ENCODE measurements around the gene PCDHAC2.

Gene PCDHAC2

DNA sequence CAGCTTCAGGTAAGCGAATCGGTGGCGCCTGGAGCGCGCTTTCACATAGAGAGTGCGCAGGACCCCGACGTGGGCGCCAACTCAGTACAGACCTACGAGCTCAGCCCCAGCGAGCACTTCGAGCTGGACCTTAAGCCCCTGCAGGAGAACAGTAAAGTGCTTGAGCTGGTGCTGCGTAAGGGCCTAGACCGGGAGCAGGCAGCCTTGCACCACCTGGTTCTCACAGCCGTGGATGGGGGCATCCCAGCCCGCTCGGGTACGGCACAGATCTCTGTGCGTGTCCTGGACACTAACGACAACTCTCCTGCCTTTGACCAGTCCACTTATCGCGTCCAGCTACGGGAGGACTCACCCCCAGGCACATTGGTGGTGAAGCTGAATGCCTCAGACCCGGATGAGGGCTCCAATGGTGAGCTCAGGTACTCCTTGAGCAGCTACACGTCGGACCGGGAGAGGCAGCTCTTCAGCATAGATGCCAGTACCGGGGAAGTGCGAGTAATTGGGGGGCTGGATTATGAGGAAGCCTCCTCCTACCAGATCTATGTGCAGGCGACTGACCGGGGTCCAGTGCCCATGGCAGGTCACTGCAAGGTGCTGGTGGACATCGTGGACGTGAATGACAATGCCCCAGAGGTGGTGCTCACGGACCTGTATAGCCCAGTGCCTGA lies 1.1 kb downstream of the PCDHAC2 start:
- Histone ChIP-seq H3K9me2 (replicated peaks; ENCODE audit: insufficient read depth, low read length) (no peaks in the 10 kb centered on the region), H3F3A (ENCODE audit: insufficient read depth) (no peaks in the 10 kb centered on the region), H3K4me3 (ENCODE audit: insufficient read depth, low read length, poor library complexity, severe bottlenecking) (no peak overlapping the region), H3K4me2 (ENCODE audit: low read depth, low read length, poor library complexity, severe bottlenecking) (no peak overlapping the region), H3K9ac (ENCODE audit: low read length) (no peak overlapping the region), H3K9me3 (ENCODE audit: insufficient read depth, low read length) (no peaks in the 10 kb centered on the region), H4K20me1 (ENCODE audit: low read depth, low read length) (no peaks in the 10 kb centered on the region), H3K27ac (ENCODE audit: low read depth, low read length) (no peak overlapping the region), H3K36me3 (ENCODE audit: low read length) (no peaks in the 10 kb centered on the region), H2AFZ (ENCODE audit: low read depth, low read length, severe bottlenecking) (no peak overlapping the region), H3K79me2 (ENCODE audit: insufficient read depth, low read length) (no peaks in the 10 kb centered on the region), H3K27me3 (ENCODE audit: low read length) (no peaks in the 10 kb centered on the region)
- no peak for TF ChIP-seq EZH2phosphoT487 (conservative IDR thresholded peaks at IDR 0.05; ENCODE audit: low read length)
- TF ChIP-seq, protein P1, sequence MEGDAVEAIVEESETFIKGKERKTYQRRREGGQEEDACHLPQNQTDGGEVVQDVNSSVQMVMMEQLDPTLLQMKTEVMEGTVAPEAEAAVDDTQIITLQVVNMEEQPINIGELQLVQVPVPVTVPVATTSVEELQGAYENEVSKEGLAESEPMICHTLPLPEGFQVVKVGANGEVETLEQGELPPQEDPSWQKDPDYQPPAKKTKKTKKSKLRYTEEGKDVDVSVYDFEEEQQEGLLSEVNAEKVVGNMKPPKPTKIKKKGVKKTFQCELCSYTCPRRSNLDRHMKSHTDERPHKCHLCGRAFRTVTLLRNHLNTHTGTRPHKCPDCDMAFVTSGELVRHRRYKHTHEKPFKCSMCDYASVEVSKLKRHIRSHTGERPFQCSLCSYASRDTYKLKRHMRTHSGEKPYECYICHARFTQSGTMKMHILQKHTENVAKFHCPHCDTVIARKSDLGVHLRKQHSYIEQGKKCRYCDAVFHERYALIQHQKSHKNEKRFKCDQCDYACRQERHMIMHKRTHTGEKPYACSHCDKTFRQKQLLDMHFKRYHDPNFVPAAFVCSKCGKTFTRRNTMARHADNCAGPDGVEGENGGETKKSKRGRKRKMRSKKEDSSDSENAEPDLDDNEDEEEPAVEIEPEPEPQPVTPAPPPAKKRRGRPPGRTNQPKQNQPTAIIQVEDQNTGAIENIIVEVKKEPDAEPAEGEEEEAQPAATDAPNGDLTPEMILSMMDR (IDR thresholded peaks at IDR 0.05; ENCODE audit: insufficient read depth, low read length, poor library complexity, severe bottlenecking) = no peak

DNA sequence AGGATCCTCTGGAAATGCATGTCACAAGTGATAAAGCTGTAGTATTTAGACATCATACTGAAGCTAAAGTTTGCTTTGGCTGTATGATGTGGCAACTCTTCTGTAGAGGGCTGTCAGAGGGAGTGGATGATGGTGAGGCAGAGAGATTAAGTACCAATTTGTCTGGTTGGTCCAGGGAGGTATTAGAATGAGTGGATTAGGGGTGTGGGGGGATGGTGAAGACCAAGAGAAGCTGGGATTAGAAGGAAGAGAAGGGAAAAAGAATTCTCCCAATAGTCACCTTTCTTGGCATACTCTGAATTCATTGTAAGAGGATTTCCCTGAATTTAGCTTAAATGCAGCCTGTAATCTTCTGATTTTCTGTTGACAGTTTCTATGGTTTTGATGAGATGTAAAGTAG lies 3.6 kb downstream of the PCDHAC2 start:
- Histone ChIP-seq H3K9me3 (ENCODE audit: insufficient read depth, low read length) (no peaks in the 10 kb centered on the region), H2AFZ (ENCODE audit: low read depth, low read length, severe bottlenecking) (no peak overlapping the region), H3K79me2 (ENCODE audit: insufficient read depth, low read length) (no peaks in the 10 kb centered on the region), H3K27me3 (ENCODE audit: low read length) (no peaks in the 10 kb centered on the region), H3K9me2 (replicated peaks; ENCODE audit: insufficient read depth, low read length) (no peaks in the 10 kb centered on the region), H4K20me1 (ENCODE audit: low read depth, low read length) (no peaks in the 10 kb centered on the region), H3K27ac (ENCODE audit: low read depth, low read length) (no peak overlapping the region), H3K4me2 (ENCODE audit: low read depth, low read length, poor library complexity, severe bottlenecking) (no peak overlapping the region), H3K9ac (ENCODE audit: low read length) (no peak overlapping the region), H3F3A (ENCODE audit: insufficient read depth) (no peaks in the 10 kb centered on the region), H3K4me3 (ENCODE audit: insufficient read depth, low read length, poor library complexity, severe bottlenecking) (no peak overlapping the region), H3K36me3 (ENCODE audit: low read length) (no peaks in the 10 kb centered on the region)
- TF ChIP-seq, protein P1 (IDR thresholded peaks at IDR 0.05; ENCODE audit: insufficient read depth, low read length, poor library complexity, severe bottlenecking) = no peak
- no peak for TF ChIP-seq EZH2phosphoT487 (conservative IDR thresholded peaks at IDR 0.05; ENCODE audit: low read length)

DNA sequence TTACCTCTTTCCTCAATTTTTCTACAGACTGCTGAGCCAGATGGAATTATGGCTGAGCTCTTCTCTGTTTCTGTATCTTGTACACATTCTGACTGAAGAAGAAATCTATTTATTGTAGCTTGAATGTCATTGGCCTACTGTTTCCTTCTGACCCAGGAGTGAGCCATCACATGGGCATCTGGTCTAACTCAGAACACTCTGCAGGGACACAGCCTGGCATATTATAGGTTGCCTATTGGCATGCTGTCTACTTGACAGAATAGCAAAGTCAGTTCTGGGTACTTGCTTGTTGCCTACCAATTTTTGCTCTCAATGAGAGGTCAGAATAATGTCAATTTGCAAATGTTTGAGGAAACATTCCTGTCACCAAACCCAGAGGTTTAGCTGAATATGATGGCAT lies 7.3 kb downstream of the PCDHAC2 start:
- H3K9me3 ChIP-seq (ENCODE audit: insufficient read depth, low read length) = no peaks in the 10 kb centered on the region
- H3K79me2 ChIP-seq (ENCODE audit: insufficient read depth, low read length) = no peaks in the 10 kb centered on the region
- H3K9ac ChIP-seq (ENCODE audit: low read length) = no peak overlapping the region
- no peaks in the 10 kb centered on the region for H3K36me3 ChIP-seq (ENCODE audit: low read length)
- no peak overlapping the region for H3K4me2 ChIP-seq (ENCODE audit: low read depth, low read length, poor library complexity, severe bottlenecking)
- no peaks in the 10 kb centered on the region for H3K27me3 ChIP-seq (ENCODE audit: low read length)
- no peak overlapping the region for H3K4me3 ChIP-seq (ENCODE audit: insufficient read depth, low read length, poor library complexity, severe bottlenecking)
- no peaks in the 10 kb centered on the region for H3F3A ChIP-seq (ENCODE audit: insufficient read depth)
- H2AFZ ChIP-seq (ENCODE audit: low read depth, low read length, severe bottlenecking) = no peak overlapping the region
- no peaks in the 10 kb centered on the region for H4K20me1 ChIP-seq (ENCODE audit: low read depth, low read length)
- TF ChIP-seq, protein P1 (IDR thresholded peaks at IDR 0.05; ENCODE audit: insufficient read depth, low read length, poor library complexity, severe bottlenecking) = no peak
- no peak for TF ChIP-seq EZH2phosphoT487 (conservative IDR thresholded peaks at IDR 0.05; ENCODE audit: low read length)
- H3K27ac ChIP-seq (ENCODE audit: low read depth, low read length) = no peak overlapping the region
- H3K9me2 ChIP-seq (replicated peaks; ENCODE audit: insufficient read depth, low read length) = no peaks in the 10 kb centered on the region

Data from SU-DHL-6 (cell line).